Right ventricle myocardium superior (tissue), 1 donor: ENCODE measurements around the gene SIPA1L3. TPM values are rescaled to one million over a fixed set of nuclear protein-coding genes. Genes with fewer than 3 reads are reported as not detected.

Experiments
- ATAC-seq: fragments of 200-7000 bp; cut with Tn5 transposase; one replicate; pipeline ENCODE4 v1.9.1; 2020; ENCODE audit warnings: mild to moderate bottlenecking; ENCODE audit not compliant: poor library complexity
- DNase-seq: peaks from one replicate; pipeline ENCODE4 v3.0.0-alpha.2; 2020
- intact Hi-C: fragments of 100-400 bp; cut with DNase I; formaldehyde crosslinking; loops from one replicate; pipeline ENCODE4 v1.11.2; 2022
- total RNA-seq: library from RNA; stranded (reverse); fragmentation: NEBNext Ultra II Directional; extraction: Animal tissue kit (Norgen Biotek cat#: 25700); gene quantifications from one replicate; pipeline ENCODE4 v1.2.1, GENCODE V29; 2021
- donor health status: DM: no; HTN: yes; CAD: no; lungs with severe emphysema.

Gene SIPA1L3
- total RNA-seq, 1 donor from 2014 or later: 8.5 TPM

DNA sequence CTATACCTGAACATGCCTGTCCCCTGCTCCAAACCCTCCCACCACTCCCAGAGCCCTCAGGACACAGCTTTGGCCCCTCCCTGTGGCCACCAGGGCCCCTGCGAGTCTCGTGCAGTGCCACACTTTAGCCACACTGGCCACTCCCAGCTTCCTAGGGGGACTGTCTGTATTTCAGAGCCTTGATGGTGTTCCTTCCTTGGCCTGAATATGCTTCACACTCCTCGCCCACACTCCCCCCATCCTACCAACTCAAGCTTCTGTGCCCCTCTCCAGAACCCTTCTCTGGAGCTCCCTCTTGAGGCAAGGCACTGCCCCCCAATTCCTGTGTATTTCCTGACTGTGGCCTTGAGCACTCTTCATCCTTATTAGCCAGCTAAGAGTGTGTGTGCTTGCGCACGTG is 236.8 kb downstream of the SIPA1L3 start:
- DNase-seq: no peak
- intact Hi-C loops: loop anchor here (5.0 kb wide), 1 partner anchor 83 kb away; no protein-coding TSS in a partner anchor
- no peak for ATAC-seq

- ATAC-seq (no peak), DNase-seq (no peak)
- intact Hi-C loops: loop anchor here (5.0 kb wide), 1 partner anchor 83 kb away; no protein-coding TSS in a partner anchor
These were observed 237.7 kb downstream of the SIPA1L3 start for GRCh38 chr19:38144667-38145066.

GRCh38 chr19:38145623-38146022 is 238.6 kb downstream of the SIPA1L3 start:
- ATAC-seq (peak; percentile 53), DNase-seq (no peak)
- intact Hi-C loops: no loop called here

GRCh38 chr19:38148337-38148736 is 241.3 kb downstream of the SIPA1L3 start:
- ATAC-seq (peak; percentile 51), DNase-seq (peak; percentile 64)
- intact Hi-C loops: no loop called here

GRCh38 chr19:38149661-38150061 is 242.7 kb downstream of the SIPA1L3 start:
- intact Hi-C loops: no loop called here
- ATAC-seq (no peak), DNase-seq (no peak)

GRCh38 chr19:38151242-38151641 is 244.2 kb downstream of the SIPA1L3 start:
- intact Hi-C loops: no loop called here
- no peak for DNase-seq
- ATAC-seq: no peak

DNA sequence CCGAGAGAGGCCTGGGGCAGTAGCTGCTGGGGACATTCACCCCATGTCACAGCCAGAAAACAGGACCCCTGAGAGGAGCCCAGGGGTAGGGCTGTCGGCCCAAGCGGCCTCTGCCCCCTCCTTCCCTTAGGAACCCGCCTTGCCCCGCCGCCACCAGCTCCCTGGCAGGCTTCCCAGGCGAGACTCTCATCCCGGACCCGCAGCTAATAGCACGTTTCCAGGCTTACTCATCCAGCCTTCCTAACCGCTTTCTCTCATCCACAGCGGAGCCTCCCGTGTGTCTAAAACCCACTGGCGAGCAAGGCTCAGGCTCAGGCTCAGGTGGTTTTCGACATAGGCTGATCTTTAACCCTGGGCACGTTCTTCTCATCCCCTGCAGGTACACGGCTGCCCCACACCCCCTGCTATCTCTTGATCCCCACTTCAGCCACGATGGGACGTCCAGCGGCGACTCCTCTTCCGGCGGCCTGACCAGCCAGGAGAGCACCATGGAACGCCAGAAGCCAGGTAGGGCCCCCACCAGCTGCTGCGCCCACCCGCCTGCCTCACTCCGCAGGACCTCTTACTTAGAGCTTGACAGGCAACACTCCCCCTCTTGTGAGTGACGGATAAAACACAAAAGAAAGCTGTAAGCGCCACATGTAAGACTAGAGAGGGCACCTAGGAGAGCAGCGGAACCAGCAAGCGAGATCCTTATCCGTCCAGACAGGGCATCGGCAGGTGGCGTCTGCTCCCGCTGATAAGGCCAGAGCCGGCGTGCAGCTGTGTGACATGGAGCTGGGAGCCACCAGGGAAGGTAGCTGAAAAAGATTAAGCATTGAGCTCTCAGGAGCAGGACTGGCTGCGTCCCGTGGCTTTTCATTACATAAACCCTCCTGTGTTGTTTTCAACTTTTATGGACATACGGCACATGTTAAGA is 245.7 kb downstream of the SIPA1L3 start:
- intact Hi-C loops: no loop called here
- peak; percentile 55 for DNase-seq
- ATAC-seq: peak; percentile 62

- no peak for ATAC-seq
These were observed 248.4 kb downstream of the SIPA1L3 start for GRCh38 chr19:38155453-38155852.

GRCh38 chr19:38158730-38159129 is 251.7 kb downstream of the SIPA1L3 start:
- no peak for DNase-seq
- no peak for ATAC-seq
- intact Hi-C loops: no loop called here

More at GRCh38 chr19:38155453-38155852, 248.4 kb downstream of the SIPA1L3 start:
- intact Hi-C loops: no loop called here
- DNase-seq: no peak

- intact Hi-C loops: no loop called here
- DNase-seq (no peak), ATAC-seq (no peak)
These were observed 255.1 kb downstream of the SIPA1L3 start for GRCh38 chr19:38162094-38162493.

DNA sequence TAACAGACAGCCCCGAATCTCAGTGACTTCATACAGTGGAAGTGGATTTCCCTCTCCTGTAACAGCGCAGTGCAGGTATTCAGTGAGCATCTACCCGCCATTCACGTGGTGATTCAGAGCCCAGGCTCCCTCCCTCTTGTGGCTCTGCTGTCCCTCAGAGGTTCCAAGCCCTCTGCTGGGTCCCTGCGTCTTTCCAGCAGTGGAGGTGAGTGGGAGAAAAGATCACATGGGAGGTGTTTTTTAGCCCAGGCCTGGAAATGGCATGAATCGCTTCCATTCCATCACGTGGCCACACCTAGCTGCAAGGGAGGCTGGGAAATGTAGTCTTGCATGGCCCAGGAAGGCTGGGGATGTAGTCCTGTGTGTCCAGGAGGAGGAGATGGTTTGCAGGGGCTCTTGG is 255.6 kb downstream of the SIPA1L3 start:
- intact Hi-C loops: no loop called here
- DNase-seq: no peak
- no peak for ATAC-seq

DNA sequence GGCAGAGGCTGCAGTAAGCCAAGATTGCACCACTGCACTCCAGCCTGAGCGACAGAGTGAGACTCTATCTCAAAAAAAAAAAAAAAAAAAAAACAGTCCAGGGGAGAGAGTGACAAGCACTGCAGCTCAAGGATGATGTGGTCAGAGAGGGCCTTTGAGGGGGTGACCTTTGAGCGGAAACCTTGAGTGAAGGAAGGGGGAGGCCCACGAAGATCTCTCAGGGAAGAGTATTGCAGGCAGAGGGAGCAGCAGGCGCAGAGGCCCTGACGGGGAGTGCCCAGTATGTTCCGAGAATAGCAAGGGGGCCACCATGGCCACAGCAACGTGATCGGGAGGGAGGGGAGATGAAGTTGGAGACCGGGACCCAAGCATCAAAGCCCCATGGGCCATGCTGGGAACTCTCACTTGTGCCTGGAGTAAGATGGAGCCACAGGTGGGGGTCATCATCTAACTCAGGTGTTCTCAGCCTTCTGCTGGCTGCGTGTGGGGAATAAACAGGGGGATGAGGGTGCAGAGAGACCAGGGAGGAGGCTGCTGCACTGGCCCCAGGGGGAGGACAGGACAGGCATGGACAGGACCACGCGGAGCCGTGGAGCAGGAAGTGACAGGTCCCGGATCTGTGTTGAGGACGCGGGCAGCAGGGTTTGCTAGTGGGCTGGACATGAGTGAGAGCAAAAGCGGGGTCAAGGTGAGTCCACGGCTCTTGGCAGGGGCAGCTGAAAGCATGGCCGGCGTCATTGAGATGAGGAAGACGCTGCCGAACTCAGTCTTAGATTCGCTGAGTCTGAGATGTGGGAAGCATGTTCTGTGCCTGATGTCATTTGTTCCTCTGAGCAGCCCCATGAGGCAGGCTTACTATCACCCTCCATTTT is 256.6 kb downstream of the SIPA1L3 start:
- DNase-seq: no peak
- intact Hi-C loops: no loop called here
- ATAC-seq: no peak

DNA sequence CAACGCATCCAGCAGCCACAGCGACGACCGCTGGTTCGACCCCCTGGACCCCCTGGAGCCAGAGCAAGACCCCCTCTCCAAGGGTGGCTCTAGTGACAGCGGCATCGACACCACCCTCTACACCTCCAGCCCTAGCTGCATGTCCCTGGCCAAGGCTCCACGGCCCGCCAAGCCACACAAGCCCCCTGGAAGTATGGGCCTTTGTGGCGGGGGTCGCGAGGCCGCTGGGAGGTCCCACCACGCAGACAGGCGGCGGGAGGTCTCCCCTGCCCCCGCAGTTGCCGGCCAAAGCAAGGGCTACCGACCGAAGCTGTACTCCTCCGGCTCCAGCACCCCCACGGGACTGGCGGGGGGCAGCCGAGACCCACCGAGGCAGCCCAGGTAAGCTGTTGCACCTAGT is 257.5 kb downstream of the SIPA1L3 start:
- intact Hi-C loops: no loop called here
- ATAC-seq: no peak
- DNase-seq: no peak

DNA sequence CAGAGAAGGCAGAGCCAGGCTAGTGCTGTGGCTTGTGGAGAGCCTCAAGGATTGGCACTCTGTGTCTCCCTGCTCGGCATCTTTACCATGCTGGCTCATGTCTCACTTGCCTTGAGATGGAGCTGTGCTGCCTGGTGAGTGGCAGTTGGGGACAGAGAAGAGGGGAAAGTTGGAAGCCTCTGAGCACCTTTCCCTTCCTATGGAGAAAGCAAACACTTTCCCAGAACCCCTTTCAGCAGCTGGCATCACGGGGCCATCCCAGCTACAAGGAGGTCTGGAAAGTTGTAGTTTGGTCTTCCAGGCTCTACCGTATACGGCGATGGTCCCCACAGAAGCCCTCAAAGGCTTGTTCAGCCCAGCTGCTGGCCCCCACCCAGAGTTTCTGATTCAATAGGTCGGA is 258.3 kb downstream of the SIPA1L3 start:
- intact Hi-C loops: no loop called here
- DNase-seq: no peak
- ATAC-seq: no peak

- intact Hi-C loops: no loop called here
These were observed 261.6 kb downstream of the SIPA1L3 start for GRCh38 chr19:38168637-38169036.

GRCh38 chr19:38170334-38170733 is 263.3 kb downstream of the SIPA1L3 start:
- intact Hi-C loops: no loop called here

More at GRCh38 chr19:38168637-38169036, 261.6 kb downstream of the SIPA1L3 start:
- no peak for DNase-seq
- no peak for ATAC-seq

GRCh38 chr19:38172001-38172400 is 265.0 kb downstream of the SIPA1L3 start:
- DNase-seq (no peak), ATAC-seq (peak; percentile 24)
- intact Hi-C loops: no loop called here

More at GRCh38 chr19:38170334-38170733, 263.3 kb downstream of the SIPA1L3 start:
- ATAC-seq: no peak
- DNase-seq: no peak

GRCh38 chr19:38173291-38174041 is 266.5 kb downstream of the SIPA1L3 start:
- peak; percentile 89 for DNase-seq
- intact Hi-C loops: no loop called here
- peak; percentile 97 for ATAC-seq

GRCh38 chr19:38175422-38175821 is 268.4 kb downstream of the SIPA1L3 start:
- DNase-seq: no peak
- intact Hi-C loops: no loop called here
- no peak for ATAC-seq
